K562 (cell line): ENCODE results near the gene MED20. TPM values are rescaled to one million over a fixed set of nuclear protein-coding genes. Genes with fewer than 3 reads are reported as not detected.

Experiments
- CGGBP1 ChIP-seq: fragments of 250-450 bp; sonication (Bioruptor Pico); IDR thresholded peaks from 2 replicates; pipeline ENCODE4 v1.9.0; 2021; ENCODE audit warnings: mild to moderate bottlenecking
- CTCFL ChIP-seq: IDR thresholded peaks from 2 replicates; pipeline ENCODE4 v1.6.1; 2011; ENCODE audit warnings: borderline replicate concordance, low read depth, mild to moderate bottlenecking, moderate library complexity, low read length; ENCODE audit not compliant: insufficient read depth, poor library complexity, severe bottlenecking
- JUN ChIP-seq, 2 experiments: sonication (generic) in 1 of 2; formaldehyde crosslinking in 1 of 2; IDR thresholded peaks; 2 replicates each; pipeline versions ENCODE4 v1.6.1 to v1.8.0; 2012 to 2022; ENCODE audit warnings: borderline replicate concordance in 2 of 2, mild to moderate bottlenecking in 2 of 2, improper control_type of control experiment in 1 of 2, low read depth in 1 of 2, low read length in 1 of 2, missing genetic modification reagents in 1 of 2
- RBBP5 ChIP-seq: fragments of 200-600 bp; sonication (generic); IDR thresholded peaks from 2 replicates; pipeline ENCODE4 v1.6.1; 2012; ENCODE audit warnings: borderline replicate concordance, mild to moderate bottlenecking, low read length, control low read depth, inconsistent platforms; ENCODE audit not compliant: insufficient read depth, poor library complexity, severe bottlenecking
- SMARCB1 ChIP-seq: IDR thresholded peaks from 2 replicates; pipeline ENCODE4 v1.6.1; 2011; ENCODE audit warnings: improper control_type of control experiment, low read depth; ENCODE audit not compliant: insufficient read length
- SMC3 ChIP-seq: conservative IDR thresholded peaks from 2 replicates; pipeline ENCODE4 v1.6.1; 2011; ENCODE audit warnings: low read depth, low read length, improper control_type of control experiment; ENCODE audit not compliant: insufficient read depth
- TAF9B ChIP-seq: fragments of 450-650 bp; IDR thresholded peaks from 2 replicates; pipeline ENCODE4 v1.6.1; 2018; ENCODE audit warnings: mild to moderate bottlenecking; ENCODE audit not compliant: partially characterized antibody
- ZNF140 ChIP-seq: fragments of 250-450 bp; sonication (Bioruptor Pico); IDR thresholded peaks from 2 replicates; pipeline ENCODE4 v1.8.0; 2021; ENCODE audit warnings: moderate library complexity, mild to moderate bottlenecking, inconsistent platforms
- ZNF79 ChIP-seq: fragments of 250-450 bp; sonication (Bioruptor Pico); IDR thresholded peaks from 2 replicates; pipeline ENCODE4 v1.4.0; 2020; ENCODE audit warnings: low read depth, mild to moderate bottlenecking, moderate library complexity
- polyA plus RNA-seq, 8 experiments: library from polyadenylated mRNA; depleted of rRNA in 4 of 8; stranded (reverse) in 5 of 8; unstranded in 3 of 8; fragments of >200 nt; fragmentation: Nextera tagmentation in 2 of 8; fragmentation: Illumina TruSeq in 1 of 8; extraction: Ambion mirVana in 2 of 8; extraction: Trizol in 1 of 8; gene quantifications; 2 replicates each; pipeline versions ENCODE4 v1.2.1 to v1.2.3, GENCODE V29; 2011 to 2014; ENCODE audit warnings: inconsistent platforms in 1 of 8, missing spikeins in 1 of 8
- total RNA-seq, 7 experiments: library from RNA; depleted of rRNA in 6 of 7; stranded (reverse); fragments of >200 nt in 6 of 7; fragmentation: Illumina TruSeq in 2 of 7; extraction: Trizol in 2 of 7; gene quantifications; 2 replicates each; pipeline versions ENCODE4 v1.2.1 to v1.2.3, GENCODE V29; 2011 to 2021; ENCODE audit warnings: low replicate concordance in 1 of 7
- TF ChIP-seq, protein P1 (sequence below): sonication (generic); formaldehyde crosslinking; IDR thresholded peaks from 2 replicates; pipeline ENCODE4 v1.8.0; 2022; ENCODE audit warnings: missing genetic modification reagents, mild to moderate bottlenecking, borderline replicate concordance
- TF ChIP-seq, protein P2 (sequence below): fragments of 250-450 bp; sonication (Bioruptor Pico); IDR thresholded peaks from 2 replicates; pipeline ENCODE4 v1.8.0; 2021; ENCODE audit warnings: moderate library complexity, mild to moderate bottlenecking, inconsistent platforms
- TF ChIP-seq, protein P3 (sequence below): fragments of 250-450 bp; sonication (Bioruptor Pico); IDR thresholded peaks from 2 replicates; pipeline ENCODE4 v1.4.0; 2020

Gene MED20
- total and polyA plus RNA-seq, 9 of the 15 experiments (the other 6 are each of a cell fraction or from before 2014, with no cell fraction given), result 27.3 to 80.9 (median 46.0) TPM

DNA sequence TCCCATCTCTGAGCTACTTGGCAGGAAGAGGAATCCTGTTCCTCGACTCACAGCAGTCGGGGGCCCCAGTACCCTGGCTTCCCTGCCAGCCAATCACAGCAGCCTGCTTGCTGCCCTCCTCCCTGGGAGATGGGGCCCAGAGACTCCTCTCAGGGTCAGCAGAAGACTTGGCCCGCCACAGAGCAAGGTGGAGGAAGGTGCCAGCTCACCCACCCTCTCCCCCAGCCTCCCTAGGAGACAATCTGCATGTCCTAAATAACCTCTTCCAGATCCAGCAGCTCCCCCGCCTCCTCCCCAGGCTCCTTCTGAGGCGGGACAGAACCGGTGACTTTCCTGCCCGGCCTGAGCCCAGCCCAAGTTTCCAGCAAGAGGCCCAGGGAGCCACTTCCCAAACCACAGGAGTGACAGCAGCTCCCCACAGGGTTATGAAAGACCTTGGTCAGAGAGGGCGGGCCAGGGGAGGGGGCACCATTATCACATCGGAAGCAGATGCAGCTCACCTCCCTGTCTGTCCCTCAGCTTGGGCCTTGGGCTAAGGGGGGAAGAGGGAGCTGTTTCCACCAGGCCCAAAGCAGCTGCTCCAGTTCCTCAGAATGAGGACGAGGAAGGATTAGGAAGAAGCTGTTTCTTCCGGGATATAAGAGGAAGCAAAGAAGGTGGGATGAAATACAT lies 18.4 kb upstream of the MED20 start (continued):
- TF ChIP-seq, protein P1, sequence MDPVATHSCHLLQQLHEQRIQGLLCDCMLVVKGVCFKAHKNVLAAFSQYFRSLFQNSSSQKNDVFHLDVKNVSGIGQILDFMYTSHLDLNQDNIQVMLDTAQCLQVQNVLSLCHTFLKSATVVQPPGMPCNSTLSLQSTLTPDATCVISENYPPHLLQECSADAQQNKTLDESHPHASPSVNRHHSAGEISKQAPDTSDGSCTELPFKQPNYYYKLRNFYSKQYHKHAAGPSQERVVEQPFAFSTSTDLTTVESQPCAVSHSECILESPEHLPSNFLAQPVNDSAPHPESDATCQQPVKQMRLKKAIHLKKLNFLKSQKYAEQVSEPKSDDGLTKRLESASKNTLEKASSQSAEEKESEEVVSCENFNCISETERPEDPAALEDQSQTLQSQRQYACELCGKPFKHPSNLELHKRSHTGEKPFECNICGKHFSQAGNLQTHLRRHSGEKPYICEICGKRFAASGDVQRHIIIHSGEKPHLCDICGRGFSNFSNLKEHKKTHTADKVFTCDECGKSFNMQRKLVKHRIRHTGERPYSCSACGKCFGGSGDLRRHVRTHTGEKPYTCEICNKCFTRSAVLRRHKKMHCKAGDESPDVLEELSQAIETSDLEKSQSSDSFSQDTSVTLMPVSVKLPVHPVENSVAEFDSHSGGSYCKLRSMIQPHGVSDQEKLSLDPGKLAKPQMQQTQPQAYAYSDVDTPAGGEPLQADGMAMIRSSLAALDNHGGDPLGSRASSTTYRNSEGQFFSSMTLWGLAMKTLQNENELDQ (CRISPR knock-in tag), result no peak
- TF ChIP-seq JUN (IDR thresholded peaks at IDR 0.05; ENCODE audit: borderline replicate concordance, low read depth, low read length) (no peak), JUN (CRISPR knock-in tag; IDR thresholded peaks at IDR 0.05; ENCODE audit: borderline replicate concordance) (no peak), TAF9B (no peak), ZNF79 (CRISPR knock-in tag) (no peak), RBBP5 (peak; percentile 34), SMARCB1 (no peak), CTCFL (no peak), ZNF140 (CRISPR knock-in tag) (no peak), CGGBP1 (no peak), SMC3 (no peak)
- TF ChIP-seq, protein P2, sequence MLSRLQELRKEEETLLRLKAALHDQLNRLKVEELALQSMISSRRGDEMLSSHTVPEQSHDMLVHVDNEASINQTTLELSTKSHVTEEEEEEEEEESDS (CRISPR knock-in tag), result no peak
- TF ChIP-seq, protein P3, sequence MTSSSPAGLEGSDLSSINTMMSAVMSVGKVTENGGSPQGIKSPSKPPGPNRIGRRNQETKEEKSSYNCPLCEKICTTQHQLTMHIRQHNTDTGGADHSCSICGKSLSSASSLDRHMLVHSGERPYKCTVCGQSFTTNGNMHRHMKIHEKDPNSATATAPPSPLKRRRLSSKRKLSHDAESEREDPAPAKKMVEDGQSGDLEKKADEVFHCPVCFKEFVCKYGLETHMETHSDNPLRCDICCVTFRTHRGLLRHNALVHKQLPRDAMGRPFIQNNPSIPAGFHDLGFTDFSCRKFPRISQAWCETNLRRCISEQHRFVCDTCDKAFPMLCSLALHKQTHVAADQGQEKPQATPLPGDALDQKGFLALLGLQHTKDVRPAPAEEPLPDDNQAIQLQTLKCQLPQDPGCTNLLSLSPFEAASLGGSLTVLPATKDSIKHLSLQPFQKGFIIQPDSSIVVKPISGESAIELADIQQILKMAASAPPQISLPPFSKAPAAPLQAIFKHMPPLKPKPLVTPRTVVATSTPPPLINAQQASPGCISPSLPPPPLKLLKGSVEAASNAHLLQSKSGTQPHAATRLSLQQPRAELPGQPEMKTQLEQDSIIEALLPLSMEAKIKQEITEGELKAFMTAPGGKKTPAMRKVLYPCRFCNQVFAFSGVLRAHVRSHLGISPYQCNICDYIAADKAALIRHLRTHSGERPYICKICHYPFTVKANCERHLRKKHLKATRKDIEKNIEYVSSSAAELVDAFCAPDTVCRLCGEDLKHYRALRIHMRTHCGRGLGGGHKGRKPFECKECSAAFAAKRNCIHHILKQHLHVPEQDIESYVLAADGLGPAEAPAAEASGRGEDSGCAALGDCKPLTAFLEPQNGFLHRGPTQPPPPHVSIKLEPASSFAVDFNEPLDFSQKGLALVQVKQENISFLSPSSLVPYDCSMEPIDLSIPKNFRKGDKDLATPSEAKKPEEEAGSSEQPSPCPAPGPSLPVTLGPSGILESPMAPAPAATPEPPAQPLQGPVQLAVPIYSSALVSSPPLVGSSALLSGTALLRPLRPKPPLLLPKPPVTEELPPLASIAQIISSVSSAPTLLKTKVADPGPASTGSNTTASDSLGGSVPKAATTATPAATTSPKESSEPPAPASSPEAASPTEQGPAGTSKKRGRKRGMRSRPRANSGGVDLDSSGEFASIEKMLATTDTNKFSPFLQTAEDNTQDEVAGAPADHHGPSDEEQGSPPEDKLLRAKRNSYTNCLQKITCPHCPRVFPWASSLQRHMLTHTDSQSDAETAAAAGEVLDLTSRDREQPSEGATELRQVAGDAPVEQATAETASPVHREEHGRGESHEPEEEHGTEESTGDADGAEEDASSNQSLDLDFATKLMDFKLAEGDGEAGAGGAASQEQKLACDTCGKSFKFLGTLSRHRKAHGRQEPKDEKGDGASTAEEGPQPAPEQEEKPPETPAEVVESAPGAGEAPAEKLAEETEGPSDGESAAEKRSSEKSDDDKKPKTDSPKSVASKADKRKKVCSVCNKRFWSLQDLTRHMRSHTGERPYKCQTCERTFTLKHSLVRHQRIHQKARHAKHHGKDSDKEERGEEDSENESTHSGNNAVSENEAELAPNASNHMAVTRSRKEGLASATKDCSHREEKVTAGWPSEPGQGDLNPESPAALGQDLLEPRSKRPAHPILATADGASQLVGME (CRISPR knock-in tag), result no peak
